ENCODE results near the gene SH3GL2.
"Not testable (repeated sequence)": the region's sequence is repeated elsewhere in the genome, so short reads cannot be mapped to it uniquely, and the experiment has no call there.

Gene SH3GL2

GRCh38 chr9:17751486-17751885, 172.6 kb downstream of the SH3GL2 start:
- DNase-seq (ENCODE audit: low read depth), result no peak

- no peak for DNase-seq (ENCODE audit: low read depth)
These were observed 173.2 kb downstream of the SH3GL2 start for GRCh38 chr9:17752021-17752420.

- no peak for DNase-seq (ENCODE audit: low read depth)
These were observed 178.9 kb downstream of the SH3GL2 start for GRCh38 chr9:17757816-17758215.

GRCh38 chr9:17760250-17760649, 181.4 kb downstream of the SH3GL2 start:
- DNase-seq (ENCODE audit: low read depth), result no peak

GRCh38 chr9:17761984-17762676, 183.3 kb downstream of the SH3GL2 start:
- no peak for DNase-seq (ENCODE audit: low read depth)

- no peak for DNase-seq (ENCODE audit: low read depth)
These were observed 185.4 kb downstream of the SH3GL2 start for GRCh38 chr9:17764306-17764705.

- not testable (repeated sequence) for DNase-seq (ENCODE audit: low read depth)
These were observed 186.3 kb downstream of the SH3GL2 start for GRCh38 chr9:17765131-17765530.

GRCh38 chr9:17772223-17772622, 193.4 kb downstream of the SH3GL2 start:
- no peak for DNase-seq (ENCODE audit: low read depth)

- no peak for DNase-seq (ENCODE audit: low read depth)
These were observed 196.8 kb downstream of the SH3GL2 start for GRCh38 chr9:17775656-17776055.

- no peak for DNase-seq (ENCODE audit: low read depth)
These were observed 197.9 kb downstream of the SH3GL2 start for GRCh38 chr9:17776735-17777134.

GRCh38 chr9:17777465-17777864, 198.6 kb downstream of the SH3GL2 start:
- no peak for DNase-seq (ENCODE audit: low read depth)

GRCh38 chr9:17782430-17783149, 203.7 kb downstream of the SH3GL2 start:
- no peak for DNase-seq (ENCODE audit: low read depth)

- no peak for DNase-seq (ENCODE audit: low read depth)
These were observed 204.4 kb downstream of the SH3GL2 start for GRCh38 chr9:17783227-17783626.

GRCh38 chr9:17789316-17789715, 210.4 kb downstream of the SH3GL2 start:
- DNase-seq (ENCODE audit: low read depth), result no peak

- no peak for DNase-seq (ENCODE audit: low read depth)
These were observed 215.1 kb downstream of the SH3GL2 start for GRCh38 chr9:17793713-17794622.

GRCh38 chr9:17795744-17796143, 216.9 kb downstream of the SH3GL2 start:
- DNase-seq (ENCODE audit: low read depth), result no peak

GRCh38 chr9:17799369-17799768, 220.5 kb downstream of the SH3GL2 start:
- no peak for DNase-seq (ENCODE audit: low read depth)

GRCh38 chr9:17800418-17800817, 221.6 kb downstream of the SH3GL2 start:
- DNase-seq (ENCODE audit: low read depth), result no peak

- no peak for DNase-seq (ENCODE audit: low read depth)
These were observed 223.5 kb downstream of the SH3GL2 start for GRCh38 chr9:17802249-17802857.

- no peak for DNase-seq (ENCODE audit: low read depth)
These were observed 228.9 kb downstream of the SH3GL2 start for GRCh38 chr9:17807613-17808282.

GRCh38 chr9:17810317-17810716, 231.5 kb downstream of the SH3GL2 start:
- no peak for DNase-seq (ENCODE audit: low read depth)
